GM12873 (cell line): ENCODE data around the gene UNC5C.

Experiments
- CTCF ChIP-seq: IDR thresholded peaks from 2 replicates; pipeline ENCODE4 v1.5.1; 2012; ENCODE audit warnings: low read depth, mild to moderate bottlenecking, moderate library complexity, low read length, control low read depth; ENCODE audit not compliant: insufficient read depth; ENCODE audit errors: missing control alignments

The UNC5C gene

GRCh38 chr4:95159384-95159783, 389.4 kb downstream of the UNC5C start:
- TF ChIP-seq CTCF, result no peak

DNA sequence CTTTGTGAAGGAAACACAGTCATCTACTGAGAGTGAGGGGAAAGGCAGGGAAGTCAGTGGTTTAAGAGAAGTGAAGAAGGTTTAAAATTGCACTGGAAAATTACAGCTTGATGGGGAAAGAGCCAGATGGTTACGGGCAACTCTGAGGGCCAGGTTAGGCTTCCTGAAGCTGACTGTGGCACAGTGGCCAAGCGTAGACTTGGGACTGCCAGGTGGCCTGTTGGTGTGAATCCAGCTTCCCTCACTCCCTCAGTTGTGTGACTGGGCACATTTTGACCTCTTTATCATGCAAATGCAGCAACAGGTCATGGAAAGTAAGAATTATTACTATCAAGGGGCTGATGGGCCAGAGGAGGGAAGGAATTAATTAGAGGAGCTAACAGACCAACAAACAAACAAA, 390.1 kb downstream of the UNC5C start:
- no peak for TF ChIP-seq CTCF

GRCh38 chr4:95158045-95158444, 390.7 kb downstream of the UNC5C start:
- no peak for TF ChIP-seq CTCF

DNA sequence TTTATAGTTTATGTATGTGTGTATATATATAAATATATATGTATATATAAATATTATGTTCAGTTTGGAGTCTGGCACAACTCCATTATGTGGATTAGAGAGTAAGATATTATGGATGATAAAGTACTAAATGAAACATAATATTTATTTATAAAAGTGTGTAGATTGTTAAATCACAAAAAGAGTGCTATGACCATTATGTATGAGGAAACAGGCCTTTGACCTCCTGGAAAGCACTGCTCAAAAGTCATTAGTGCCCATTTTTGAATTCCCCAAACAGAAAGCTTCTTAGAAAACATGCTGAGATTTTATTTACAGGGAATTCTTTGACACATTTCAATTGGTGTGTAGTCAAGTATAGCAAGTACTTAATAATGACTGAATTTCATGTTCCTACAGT, 391.2 kb downstream of the UNC5C start:
- no peak for TF ChIP-seq CTCF

GRCh38 chr4:95156452-95156765, 392.4 kb downstream of the UNC5C start:
- no peak for TF ChIP-seq CTCF

- peak; percentile 52 for TF ChIP-seq CTCF
Measured at GRCh38 chr4:95155759-95156451, 392.9 kb downstream of the UNC5C start.

DNA sequence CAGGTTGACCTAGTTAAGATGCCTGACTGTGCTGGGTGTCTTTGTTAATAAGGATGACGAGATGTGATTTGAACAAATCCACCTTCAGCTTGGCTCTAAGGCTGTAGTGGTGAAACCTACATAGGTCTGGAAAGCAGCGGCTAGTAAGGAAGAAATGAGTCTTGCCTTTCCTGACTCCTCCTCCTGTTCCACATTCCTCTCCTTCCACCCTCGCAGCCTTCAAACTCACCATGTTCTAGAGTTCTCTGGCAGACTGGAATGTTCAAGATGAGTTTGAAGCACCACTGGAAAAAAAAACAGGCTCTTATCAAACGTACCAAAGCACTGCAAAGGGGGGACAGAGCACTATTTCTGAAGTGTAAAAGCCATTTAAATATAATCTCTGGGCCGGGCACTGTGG, 395.6 kb downstream of the UNC5C start:
- TF ChIP-seq CTCF, result no peak
